Suppressor macrophage treated with lipopolysaccharide for 4 hours (primary cell): ENCODE measurements around the gene FCMR.

ENCODE experiments used
- DNase-seq: peaks from one replicate; pipeline ENCODE4 v3.0.0-alpha.2; 2020

Gene FCMR

GRCh38 chr1:206921772-206922265 is at the start of gene FCMR:
Gene FCMR (minus strand): TSS chr1:206921941. CDS start chr1:206921854, 87 bp downstream.
- peak; percentile 83 for DNase-seq

- DNase-seq = peak; percentile 89
These were observed 49.4 kb upstream of the FCMR start for GRCh38 chr1:206971029-206971655.

GRCh38 chr1:206970446-206970845 is 48.7 kb upstream of the FCMR start, which contains the start of gene FCAMR:
Gene FCAMR (minus strand): TSS chr1:206970460. CDS start chr1:206970125, 335 bp downstream.
- peak; percentile 89 for DNase-seq

- DNase-seq = peak; percentile 81
These were observed 47.3 kb upstream of the FCMR start for GRCh38 chr1:206969090-206969489.

- DNase-seq = peak; percentile 90
These were observed 45.5 kb upstream of the FCMR start for GRCh38 chr1:206967096-206967849.

GRCh38 chr1:206965781-206966180 is 44.0 kb upstream of the FCMR start:
- DNase-seq = no peak

- DNase-seq = no peak
These were observed 42.0 kb upstream of the FCMR start for GRCh38 chr1:206963740-206964139.

- DNase-seq = peak; percentile 32
These were observed 41.5 kb upstream of the FCMR start for GRCh38 chr1:206963119-206963712.

GRCh38 chr1:206962272-206962671 is 40.5 kb upstream of the FCMR start:
- peak; percentile 49 for DNase-seq

GRCh38 chr1:206961668-206962067 is 39.9 kb upstream of the FCMR start:
- DNase-seq = no peak

GRCh38 chr1:206960676-206961386 is 39.1 kb upstream of the FCMR start:
- DNase-seq = no peak

- no peak for DNase-seq
These were observed 36.4 kb upstream of the FCMR start for GRCh38 chr1:206958144-206958543.

- no peak for DNase-seq
These were observed 35.9 kb upstream of the FCMR start for GRCh38 chr1:206957639-206958038.

- DNase-seq = peak; percentile 63
These were observed 34.0 kb upstream of the FCMR start for GRCh38 chr1:206955476-206956451.

GRCh38 chr1:206954459-206955342 is 33.0 kb upstream of the FCMR start:
- DNase-seq = no peak

GRCh38 chr1:206953626-206954025 is 31.9 kb upstream of the FCMR start:
- no peak for DNase-seq

GRCh38 chr1:206953126-206953525 is 31.4 kb upstream of the FCMR start:
- DNase-seq = no peak

- DNase-seq = peak; percentile 84
These were observed 30.4 kb upstream of the FCMR start for GRCh38 chr1:206952171-206952570.

GRCh38 chr1:206951318-206952100 is 29.8 kb upstream of the FCMR start:
- DNase-seq = no peak

- no peak for DNase-seq
These were observed 27.9 kb upstream of the FCMR start for GRCh38 chr1:206949641-206950040.
